ENCODE data around the gene HCFC1R1.
A peak's percentile ranks its signal among the peaks of the same experiment; 100 is the strongest.

The HCFC1R1 gene

GRCh38 chr16:3000540-3000939, 23.2 kb downstream of the HCFC1R1 start:
- DNase-seq (ENCODE audit: low read depth) = no peak

- DNase-seq (ENCODE audit: low read depth) = no peak
Measured at GRCh38 chr16:2999929-3000328, 23.8 kb downstream of the HCFC1R1 start.

GRCh38 chr16:2996298-2996697, 27.4 kb downstream of the HCFC1R1 start:
- DNase-seq (ENCODE audit: low read depth) = no peak

- DNase-seq (ENCODE audit: low read depth) = no peak
Measured at GRCh38 chr16:2992383-2993081, 31.2 kb downstream of the HCFC1R1 start.

GRCh38 chr16:2991566-2992261, 32.0 kb downstream of the HCFC1R1 start:
- no peak for DNase-seq (ENCODE audit: low read depth)

GRCh38 chr16:2990891-2991290, 32.9 kb downstream of the HCFC1R1 start:
- no peak for DNase-seq (ENCODE audit: low read depth)

- DNase-seq (ENCODE audit: low read depth) = no peak
Measured at GRCh38 chr16:2988590-2989099, 35.1 kb downstream of the HCFC1R1 start.

GRCh38 chr16:2987833-2988232, 35.9 kb downstream of the HCFC1R1 start:
- no peak for DNase-seq (ENCODE audit: low read depth)

GRCh38 chr16:2987286-2987685, 36.5 kb downstream of the HCFC1R1 start:
- DNase-seq (ENCODE audit: low read depth) = no peak

GRCh38 chr16:2986623-2987188, 37.0 kb downstream of the HCFC1R1 start:
- no peak for DNase-seq (ENCODE audit: low read depth)

GRCh38 chr16:2985893-2986355, 37.8 kb downstream of the HCFC1R1 start:
- DNase-seq (ENCODE audit: low read depth) = no peak

- no peak for DNase-seq (ENCODE audit: low read depth)
Measured at GRCh38 chr16:2985462-2985861, 38.3 kb downstream of the HCFC1R1 start.

- DNase-seq (ENCODE audit: low read depth) = peak; percentile 62
Measured at GRCh38 chr16:2983706-2984136, 40.0 kb downstream of the HCFC1R1 start.

GRCh38 chr16:2982402-2982801, 41.3 kb downstream of the HCFC1R1 start:
- no peak for DNase-seq (ENCODE audit: low read depth)

GRCh38 chr16:2981899-2982250, 41.9 kb downstream of the HCFC1R1 start:
- DNase-seq (ENCODE audit: low read depth) = no peak

GRCh38 chr16:2981177-2981898, 42.4 kb downstream of the HCFC1R1 start:
- peak; percentile 47 for DNase-seq (ENCODE audit: low read depth)

- peak; percentile 57 for DNase-seq (ENCODE audit: low read depth)
Measured at GRCh38 chr16:2980227-2981176, 43.2 kb downstream of the HCFC1R1 start, which contains the start of gene PKMYT1. Gene PKMYT1, minus strand, starts transcription at chr16:2980446. Its CDS starts 789 bp downstream, at chr16:2979657.

- DNase-seq (ENCODE audit: low read depth) = no peak
Measured at GRCh38 chr16:2979669-2980226, 44.0 kb downstream of the HCFC1R1 start.

GRCh38 chr16:2977440-2977839, 46.3 kb downstream of the HCFC1R1 start:
- DNase-seq (ENCODE audit: low read depth) = no peak

GRCh38 chr16:2976673-2977072, 47.1 kb downstream of the HCFC1R1 start:
- DNase-seq (ENCODE audit: low read depth) = no peak

- no peak for DNase-seq (ENCODE audit: low read depth)
Measured at GRCh38 chr16:2976201-2976600, 47.5 kb downstream of the HCFC1R1 start.

Measured in amniotic epithelial cell (primary cell).